ENCODE results near the gene SHC4. TPM values are rescaled to one million over a fixed set of nuclear protein-coding genes. Genes with fewer than 3 reads are reported as not detected.
"Not testable (repeated sequence)": the region's sequence is repeated elsewhere in the genome, so short reads cannot be mapped to it uniquely, and the experiment has no call there.

Gene SHC4
- polyA plus RNA-seq, 1 donor from 2014 or later: 4.5 TPM

- no peak for TF ChIP-seq REST (IDR thresholded peaks at IDR 0.05; ENCODE audit: borderline replicate concordance)
Observed at GRCh38 chr15:48856942-48857341, 106.8 kb downstream of the SHC4 start (continued).

GRCh38 chr15:48855501-48856440 lies 107.9 kb downstream of the SHC4 start:
- H2AFZ ChIP-seq (ENCODE audit: low read depth, low read length): no peak overlapping the region

GRCh38 chr15:48854434-48854833 lies 109.3 kb downstream of the SHC4 start:
- H3K9me3 ChIP-seq (ENCODE audit: low read length); H3F3A ChIP-seq (ENCODE audit: insufficient read depth, low read length, poor library complexity, severe bottlenecking): not testable (repeated sequence)

More at GRCh38 chr15:48855501-48856440, 107.9 kb downstream of the SHC4 start:
- H3K27ac ChIP-seq (ENCODE audit: low read length): no peak overlapping the region
- H3K4me2 ChIP-seq (ENCODE audit: low read length): no peak overlapping the region
- no peaks in the 10 kb centered on the region for H3K9me3 ChIP-seq (ENCODE audit: low read length)
- no peak overlapping the region for H3K9ac ChIP-seq (ENCODE audit: low read length)
- H3K36me3 ChIP-seq (ENCODE audit: insufficient read depth, low read length): no peaks in the 10 kb centered on the region
- H3F3A ChIP-seq (ENCODE audit: insufficient read depth, low read length, poor library complexity, severe bottlenecking): no peaks in the 10 kb centered on the region
- no peaks in the 10 kb centered on the region for H3K9me2 ChIP-seq (ENCODE audit: insufficient read depth, low read length)
- H3K79me2 ChIP-seq (replicated peaks; ENCODE audit: insufficient read depth, low read length): no peaks in the 10 kb centered on the region
- no peaks in the 10 kb centered on the region for H3K27me3 ChIP-seq (ENCODE audit: insufficient read depth, low read depth, low read length)
- TF ChIP-seq SMC3 (conservative IDR thresholded peaks at IDR 0.05; ENCODE audit: poor library complexity) (peak; percentile 62), TAF1 (IDR thresholded peaks at IDR 0.05; ENCODE audit: low read depth) (no peak), RAD21 (conservative IDR thresholded peaks at IDR 0.05) (peak; percentile 48), MXI1 (conservative IDR thresholded peaks at IDR 0.05; ENCODE audit: poor library complexity, severe bottlenecking) (no peak), REST (IDR thresholded peaks at IDR 0.05; ENCODE audit: borderline replicate concordance) (no peak), EP300 (conservative IDR thresholded peaks at IDR 0.05; ENCODE audit: poor library complexity, severe bottlenecking) (no peak), EZH2 (IDR thresholded peaks at IDR 0.05; ENCODE audit: borderline replicate concordance, insufficient read depth, low read length, poor library complexity, severe bottlenecking) (no peak), CTCF (IDR thresholded peaks at IDR 0.05; ENCODE audit: poor library complexity, severe bottlenecking) (peak; percentile 54)
- no peak overlapping the region for H3K4me3 ChIP-seq (ENCODE audit: low read length)
- no peaks in the 10 kb centered on the region for H4K20me1 ChIP-seq (ENCODE audit: insufficient read depth)

More at GRCh38 chr15:48854434-48854833, 109.3 kb downstream of the SHC4 start:
- not testable (repeated sequence) for H3K4me3 ChIP-seq (ENCODE audit: low read length); H3K27me3 ChIP-seq (ENCODE audit: insufficient read depth, low read depth, low read length); H3K36me3 ChIP-seq (ENCODE audit: insufficient read depth, low read length); H3K9ac ChIP-seq (ENCODE audit: low read length); H3K79me2 ChIP-seq (replicated peaks; ENCODE audit: insufficient read depth, low read length); H3K9me2 ChIP-seq (ENCODE audit: insufficient read depth, low read length); H2AFZ ChIP-seq (ENCODE audit: low read depth, low read length); H3K4me2 ChIP-seq (ENCODE audit: low read length); H3K27ac ChIP-seq (ENCODE audit: low read length); H4K20me1 ChIP-seq (ENCODE audit: insufficient read depth)
